K562 (cell line): Measurements from ENCODE around the gene TXNIP. TPM values are rescaled to one million over a fixed set of nuclear protein-coding genes. Genes with fewer than 3 reads are reported as not detected.

ENCODE experiments used
- ATAC-seq: fragments of 200-7000 bp; cut with Tn5 transposase; 3 replicates; pipeline ENCODE4 v1.9.1; 2020; ENCODE audit warnings: moderate library complexity
- BruUV-seq: library from RNA; stranded (reverse); fragments of 400-500 nt; replicated peaks from 2 replicates; lab custom pipeline; 2021; lab: Mats Ljungman, UMichigan
- CTCF ChIA-PET: fragments of 300-600 bp; formaldehyde crosslinking; extraction: SDS; loops from one replicate; lab custom pipeline; 2021; ENCODE audit warnings: low intra/inter-chr PET ratio; lab: Yijun Ruan, JAX
- POLR2A ChIA-PET: fragments of 300-600, 350-650 bp; sonication (Branson Sonifier 250); formaldehyde crosslinking; extraction: SDS; loops from one replicate; lab custom pipeline; 2021; ENCODE audit warnings: antibody characterized with exemption, inconsistent platforms; lab: Yijun Ruan, JAX
- DNase-seq, 4 experiments: peaks; one replicate each; pipeline versions ENCODE4 v3.0.0 to v3.0.0-alpha.2; 2011 to 2018; ENCODE audit warnings: low spot score in 3 of 4, mixed read lengths in 3 of 4; ENCODE audit errors: extremely low read depth in 1 of 4
- FAIRE-seq: peaks from 2 replicates; lab custom pipeline; 2011; peaks lifted over from hg19 to GRCh38; lab: Jason Lieb, UNC
- H2AFZ ChIP-seq: 2 replicates; pipeline ENCODE4 v1.6.0; 2011; ENCODE audit warnings: low read depth, low read length, control low read depth, inconsistent platforms
- H3K27ac ChIP-seq: fragments of 200-600 bp; 3 replicates; pipeline ENCODE4 v1.8.0; 2011; ENCODE audit warnings: low read depth, mild to moderate bottlenecking, control low read depth, inconsistent platforms, low read length, moderate library complexity, mixed read lengths; ENCODE audit errors: extremely low read depth
- H3K27me3 ChIP-seq, 2 experiments: fragments of 300-600 bp in 1 of 2; 2 replicates in 1 of 2; 3 replicates in 1 of 2; pipeline versions ENCODE4 v1.6.0 to v1.8.0; 2011; ENCODE audit warnings: inconsistent platforms in 2 of 2, low read length in 2 of 2, mild to moderate bottlenecking in 1 of 2, mixed read lengths in 1 of 2, moderate library complexity in 1 of 2; ENCODE audit not compliant: control insufficient read depth in 2 of 2, insufficient read depth in 2 of 2
- H3K36me3 ChIP-seq: fragments of 300-600 bp; 3 replicates; pipeline ENCODE4 v1.8.0; 2011; ENCODE audit warnings: mild to moderate bottlenecking, low read length, inconsistent platforms; ENCODE audit not compliant: control insufficient read depth, insufficient read depth
- H3K4me1 ChIP-seq, 2 experiments: fragments of 200-600 bp in 1 of 2; replicated peaks in 1 of 2; 2 replicates in 1 of 2; 3 replicates in 1 of 2; pipeline versions ENCODE4 v1.5.1 to v1.8.0; 2011; ENCODE audit warnings: inconsistent platforms in 2 of 2, low read length in 2 of 2, mild to moderate bottlenecking in 1 of 2, mixed read lengths in 1 of 2, moderate library complexity in 1 of 2; ENCODE audit not compliant: control insufficient read depth in 2 of 2, insufficient read depth in 2 of 2
- H3K4me2 ChIP-seq: 2 replicates; pipeline ENCODE4 v1.6.1; 2011; ENCODE audit warnings: low read length, control low read depth, inconsistent platforms, mixed read lengths; ENCODE audit not compliant: insufficient read depth
- H3K4me3 ChIP-seq: fragments of 200-600 bp; sonication (generic), shearing (Covaris generic); 2 replicates; pipeline ENCODE4 v1.5.1; 2016; ENCODE audit warnings: control low read depth, inconsistent platforms
- H3K79me2 ChIP-seq: fragments of 200-600 bp; 3 replicates; pipeline ENCODE4 v1.8.0; 2011; ENCODE audit warnings: low read length, inconsistent platforms; ENCODE audit not compliant: control insufficient read depth, insufficient read depth
- H3K9ac ChIP-seq, 2 experiments: 2 replicates each; pipeline versions ENCODE4 v1.6.0 to v1.6.1; 2011; ENCODE audit warnings: low read depth in 2 of 2, low read length in 2 of 2, control low read depth in 1 of 2, inconsistent platforms in 1 of 2, mild to moderate bottlenecking in 1 of 2, mixed read lengths in 1 of 2; ENCODE audit not compliant: insufficient read depth in 1 of 2
- H3K9me1 ChIP-seq: one replicate; pipeline ENCODE4 v1.6.0; 2011; ENCODE audit warnings: inconsistent platforms, mild to moderate bottlenecking, low read length, moderate library complexity; ENCODE audit not compliant: control insufficient read depth, insufficient read depth
- H3K9me3 ChIP-seq: replicated peaks from 2 replicates; pipeline ENCODE4 v1.5.1; 2011; ENCODE audit warnings: low read depth, low read length, inconsistent platforms; ENCODE audit not compliant: control insufficient read depth, insufficient read depth
- H4K20me1 ChIP-seq: replicated peaks from 2 replicates; pipeline ENCODE4 v1.6.1; 2011; ENCODE audit warnings: low read length, inconsistent platforms, mixed read lengths; ENCODE audit not compliant: control insufficient read depth, insufficient read depth
- ESRRA ChIP-seq: fragments of 450-650 bp; IDR thresholded peaks from 2 replicates; pipeline ENCODE4 v1.6.1; 2014; ENCODE audit warnings: low read depth, mild to moderate bottlenecking, moderate library complexity, borderline replicate concordance
- HOXB6 ChIP-seq: fragments of 250-450 bp; sonication (Bioruptor Pico); IDR thresholded peaks from 2 replicates; pipeline ENCODE4 v1.5.1; 2022; ENCODE audit warnings: mild to moderate bottlenecking, borderline replicate concordance
- MIER1 ChIP-seq: fragments of 450-650 bp; IDR thresholded peaks from 2 replicates; pipeline ENCODE4 v1.6.1; 2016; ENCODE audit warnings: antibody characterized with exemption, mild to moderate bottlenecking, low read depth
- PHB ChIP-seq: fragments of 250-450 bp; sonication (Bioruptor Pico); IDR thresholded peaks from 2 replicates; pipeline ENCODE4 v1.5.0; 2021
- TFAM ChIP-seq: fragments of 250-450 bp; sonication (Bioruptor Pico); conservative IDR thresholded peaks from 2 replicates; pipeline ENCODE4 v1.5.0; 2021; ENCODE audit warnings: mild to moderate bottlenecking, moderate library complexity
- ZKSCAN3 ChIP-seq: fragments of 250-450 bp; sonication (Bioruptor Pico); IDR thresholded peaks from 2 replicates; pipeline ENCODE4 v1.4.0; 2020
- WGBS: fragments of 100-300 bp; shearing (Covaris generic); methylation state at CpG from one replicate; pipeline ENCODE4 v1.1.6; 2016; ENCODE audit warnings: low coverage, mixed read lengths; ENCODE audit not compliant: insufficient coverage; ENCODE audit errors: missing lambda C conversion rate; 5-methylcytosine and 5-hydroxymethylcytosine counted together
- in situ Hi-C: fragments of 300-500 bp; cut with MboI; formaldehyde crosslinking; loops from 4 replicates; pipeline ENCODE4 v1.15.0; 2018; ENCODE audit warnings: inconsistent platforms, mixed read lengths
- intact Hi-C: fragments of 100-400 bp; cut with micrococcal nuclease; formaldehyde crosslinking; loops from 2 replicates; pipeline ENCODE4 v1.14.2; 2022
- polyA plus RNA-seq, 8 experiments: library from polyadenylated mRNA; depleted of rRNA in 4 of 8; stranded (reverse) in 5 of 8; unstranded in 3 of 8; fragments of >200 nt; fragmentation: Nextera tagmentation in 2 of 8; fragmentation: Illumina TruSeq in 1 of 8; extraction: Ambion mirVana in 2 of 8; extraction: Trizol in 1 of 8; gene quantifications; 2 replicates each; pipeline versions ENCODE4 v1.2.1 to v1.2.3, GENCODE V29; 2011 to 2014; ENCODE audit warnings: inconsistent platforms in 1 of 8, missing spikeins in 1 of 8
- total RNA-seq, 7 experiments: library from RNA; depleted of rRNA in 6 of 7; stranded (reverse); fragments of >200 nt in 6 of 7; fragmentation: Illumina TruSeq in 2 of 7; extraction: Trizol in 2 of 7; gene quantifications; 2 replicates each; pipeline versions ENCODE4 v1.2.1 to v1.2.3, GENCODE V29; 2011 to 2021; ENCODE audit warnings: low replicate concordance in 1 of 7
- TF ChIP-seq, protein P1 (sequence below): fragments of 450-650 bp; IDR thresholded peaks from 2 replicates; pipeline ENCODE4 v1.6.1; 2017; ENCODE audit warnings: mild to moderate bottlenecking, moderate library complexity
- TF ChIP-seq, protein P2 (sequence below): fragments of 450-650 bp; formaldehyde crosslinking; IDR thresholded peaks from 2 replicates; pipeline ENCODE4 v1.4.0; 2020; ENCODE audit warnings: mild to moderate bottlenecking
- TF ChIP-seq, protein P3 (sequence below): sonication (generic); formaldehyde crosslinking; IDR thresholded peaks from 2 replicates; pipeline ENCODE4 v1.8.1; 2023; ENCODE audit warnings: mild to moderate bottlenecking, missing genetic modification reagents

The TXNIP gene
- total and polyA plus RNA-seq, 9 of the 15 experiments (the other 6 are each of a cell fraction or from before 2014, with no cell fraction given), result 120 to 499 (median 257) TPM

GRCh38 chr1:145942871-145943270 is 53.5 kb downstream of the TXNIP start:
- ChIA-PET POLR2A (interaction anchor here (0.9 to 1.6 kb wide), 3 partner anchors 12 to 48 kb away, joined by 3 to 5 read pairs (median 3); no protein-coding TSS in a partner anchor), CTCF (no interaction called here)
- FAIRE-seq (no peak), ATAC-seq (no peak), DNase-seq (no peak)
- Histone ChIP-seq H2AFZ (no peak overlapping the region), H3K36me3 (peaks cover 18% of the 10 kb centered on the region; the same call in 1 of the 3 replicates), H3K4me1 (no peaks in the 10 kb centered on the region), H3K9me3 (no peaks in the 10 kb centered on the region), H3K4me2 (no peak overlapping the region), H3K27me3 (no peaks in the 10 kb centered on the region), H3K9ac (no peak overlapping the region), H3K4me3 (no peak overlapping the region), H4K20me1 (no peaks in the 10 kb centered on the region), H3K79me2 (no peaks in the 10 kb centered on the region), H3K9me1 (no peaks in the 10 kb centered on the region), H3K27ac (no peak overlapping the region)
- intact Hi-C loops (no loop called here), in situ Hi-C loops (no loop called here)
- TF ChIP-seq, protein P1, sequence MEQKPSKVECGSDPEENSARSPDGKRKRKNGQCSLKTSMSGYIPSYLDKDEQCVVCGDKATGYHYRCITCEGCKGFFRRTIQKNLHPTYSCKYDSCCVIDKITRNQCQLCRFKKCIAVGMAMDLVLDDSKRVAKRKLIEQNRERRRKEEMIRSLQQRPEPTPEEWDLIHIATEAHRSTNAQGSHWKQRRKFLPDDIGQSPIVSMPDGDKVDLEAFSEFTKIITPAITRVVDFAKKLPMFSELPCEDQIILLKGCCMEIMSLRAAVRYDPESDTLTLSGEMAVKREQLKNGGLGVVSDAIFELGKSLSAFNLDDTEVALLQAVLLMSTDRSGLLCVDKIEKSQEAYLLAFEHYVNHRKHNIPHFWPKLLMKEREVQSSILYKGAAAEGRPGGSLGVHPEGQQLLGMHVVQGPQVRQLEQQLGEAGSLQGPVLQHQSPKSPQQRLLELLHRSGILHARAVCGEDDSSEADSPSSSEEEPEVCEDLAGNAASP, result no peak
- TF ChIP-seq TFAM (no peak), PHB (CRISPR knock-in tag) (no peak), MIER1 (no peak), ZKSCAN3 (CRISPR knock-in tag) (no peak), ESRRA (no peak), HOXB6 (CRISPR knock-in tag) (no peak)
- TF ChIP-seq, protein P2, sequence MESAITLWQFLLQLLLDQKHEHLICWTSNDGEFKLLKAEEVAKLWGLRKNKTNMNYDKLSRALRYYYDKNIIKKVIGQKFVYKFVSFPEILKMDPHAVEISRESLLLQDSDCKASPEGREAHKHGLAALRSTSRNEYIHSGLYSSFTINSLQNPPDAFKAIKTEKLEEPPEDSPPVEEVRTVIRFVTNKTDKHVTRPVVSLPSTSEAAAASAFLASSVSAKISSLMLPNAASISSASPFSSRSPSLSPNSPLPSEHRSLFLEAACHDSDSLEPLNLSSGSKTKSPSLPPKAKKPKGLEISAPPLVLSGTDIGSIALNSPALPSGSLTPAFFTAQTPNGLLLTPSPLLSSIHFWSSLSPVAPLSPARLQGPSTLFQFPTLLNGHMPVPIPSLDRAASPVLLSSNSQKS (CRISPR knock-in tag), result no peak
- TF ChIP-seq, protein P3, sequence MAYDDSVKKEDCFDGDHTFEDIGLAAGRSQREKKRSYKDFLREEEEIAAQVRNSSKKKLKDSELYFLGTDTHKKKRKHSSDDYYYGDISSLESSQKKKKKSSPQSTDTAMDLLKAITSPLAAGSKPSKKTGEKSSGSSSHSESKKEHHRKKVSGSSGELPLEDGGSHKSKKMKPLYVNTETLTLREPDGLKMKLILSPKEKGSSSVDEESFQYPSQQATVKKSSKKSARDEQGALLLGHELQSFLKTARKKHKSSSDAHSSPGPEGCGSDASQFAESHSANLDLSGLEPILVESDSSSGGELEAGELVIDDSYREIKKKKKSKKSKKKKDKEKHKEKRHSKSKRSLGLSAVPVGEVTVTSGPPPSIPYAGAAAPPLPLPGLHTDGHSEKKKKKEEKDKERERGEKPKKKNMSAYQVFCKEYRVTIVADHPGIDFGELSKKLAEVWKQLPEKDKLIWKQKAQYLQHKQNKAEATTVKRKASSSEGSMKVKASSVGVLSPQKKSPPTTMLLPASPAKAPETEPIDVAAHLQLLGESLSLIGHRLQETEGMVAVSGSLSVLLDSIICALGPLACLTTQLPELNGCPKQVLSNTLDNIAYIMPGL (CRISPR knock-in tag), result no peak
- 71% methylated on average over 6 of the region's 6 CpGs for WGBS
- no TSS peak for BruUV-seq
